ENCODE results near the gene ABLIM1. TPM values are rescaled to one million over a fixed set of nuclear protein-coding genes. Genes with fewer than 3 reads are reported as not detected.

Gene ABLIM1
- total and polyA plus RNA-seq, 10 donors: 11.0 to 59.4 (median 38.7) TPM

DNA sequence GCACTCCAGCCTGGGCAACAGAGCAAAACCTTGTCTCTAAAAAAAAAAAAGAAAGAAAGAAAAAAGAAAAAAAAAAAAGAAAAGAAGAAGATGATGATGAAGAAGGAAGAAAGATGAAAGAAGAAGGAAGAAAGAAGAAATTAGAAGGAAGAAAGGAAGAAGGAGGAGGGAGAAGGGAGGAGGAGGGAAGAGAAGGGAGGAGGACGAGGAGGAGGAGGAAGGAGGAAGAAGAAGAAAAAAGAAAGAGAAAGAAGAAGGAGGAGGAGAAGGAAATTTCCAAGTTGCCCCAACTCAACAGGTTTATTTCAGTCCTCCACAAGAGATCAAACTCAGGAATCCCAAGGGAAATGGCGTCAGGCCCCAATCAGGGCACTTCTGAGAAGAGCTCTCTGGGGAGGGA, 115.7 kb downstream of the ABLIM1 start:
- H3K36me3 ChIP-seq: peaks cover 0 to 7% (median 0%) of the 10 kb centered on the region in 6 donors
- H3K27me3 ChIP-seq (replicated peaks in 1 of 7): no peaks in the 10 kb centered on the region
- peaks cover 20 to 99% (median 65%) of the 10 kb centered on the region in 6 donors for H3K4me1 ChIP-seq
- no peak overlapping the region for H3K4me3 ChIP-seq
- peak overlapping the region in 4 of 8 donors; percentile 64 to 88 (median 72) for H3K27ac ChIP-seq
- intact Hi-C loops (cut with DNase I; ENCODE audit: low total_unique reads): no loop called here
- 75 to 87% (median 81%) methylated on average over 2 of the region's 2 CpGs for WGBS, 5 donors
- TF ChIP-seq CTCF (IDR thresholded peaks at IDR 0.05 in 8 of 11, conservative IDR thresholded peaks at IDR 0.05 in 3 of 11) (no peak), POLR2AphosphoS5 (IDR thresholded peaks at IDR 0.05) (no peak), POLR2A (IDR thresholded peaks at IDR 0.05) (no peak)
- no peak for DNase-seq
- H3K9me3 ChIP-seq: no peaks in the 10 kb centered on the region

GRCh38 chr10:114541797-114542160, 116.3 kb downstream of the ABLIM1 start:
- H3K36me3 ChIP-seq: peaks cover 0 to 7% (median 0%) of the 10 kb centered on the region in 6 donors
- intact Hi-C loops (cut with DNase I; ENCODE audit: low total_unique reads): no loop called here
- peaks cover 20 to 93% (median 65%) of the 10 kb centered on the region in 6 donors for H3K4me1 ChIP-seq
- H3K9me3 ChIP-seq: no peaks in the 10 kb centered on the region
- no peak for DNase-seq
- H3K27ac ChIP-seq: peak overlapping the region in 6 of 8 donors; percentile 22 to 88 (median 67)
- TF ChIP-seq POLR2A (IDR thresholded peaks at IDR 0.05) (no peak), CTCF (IDR thresholded peaks at IDR 0.05 in 8 of 11, conservative IDR thresholded peaks at IDR 0.05 in 3 of 11) (no peak)
- WGBS, 5 donors: 87 to 95% (median 89%) methylated on average over 3 of the region's 3 CpGs
- no peaks in the 10 kb centered on the region for H3K27me3 ChIP-seq (replicated peaks in 1 of 7)
- no peak overlapping the region for H3K4me3 ChIP-seq

DNA sequence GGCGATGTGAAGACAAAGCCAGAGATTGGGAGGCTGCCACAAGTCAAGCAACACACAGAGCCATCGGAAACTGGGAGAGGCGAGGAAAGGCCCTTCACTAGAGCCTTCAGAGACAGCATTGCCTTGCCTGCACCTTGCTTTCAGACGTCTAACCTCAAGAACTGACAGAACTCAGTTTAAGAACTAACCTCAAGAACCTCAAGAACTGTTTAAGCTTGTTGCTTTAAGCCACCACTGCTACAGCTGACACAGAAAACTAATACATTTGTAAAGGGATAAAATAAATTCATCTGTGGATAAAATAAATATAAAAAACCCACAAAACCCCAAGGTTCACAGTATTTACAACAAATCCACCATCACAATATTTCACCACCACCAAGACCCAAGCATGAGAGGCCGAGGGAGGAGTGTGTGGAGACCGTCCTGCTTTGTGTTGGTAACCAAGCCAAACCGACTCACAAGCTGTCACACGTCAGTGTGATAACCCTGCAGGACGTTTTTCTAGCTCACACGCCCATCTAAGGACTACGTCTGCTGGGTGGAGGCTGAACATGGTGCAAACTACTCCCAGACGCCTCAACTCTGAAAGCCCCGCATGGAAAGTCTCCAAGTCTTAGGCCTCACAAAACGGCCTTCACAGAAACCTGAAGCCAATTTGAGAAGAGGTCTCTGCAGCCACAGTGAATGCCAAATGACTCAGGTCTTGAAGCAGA, 116.8 kb downstream of the ABLIM1 start:
- peaks cover 0 to 7% (median 0%) of the 10 kb centered on the region in 6 donors for H3K36me3 ChIP-seq
- no peak overlapping the region for H3K4me3 ChIP-seq
- TF ChIP-seq POLR2AphosphoS5 (IDR thresholded peaks at IDR 0.05) (peak in 1 of 3 donors; percentile 53), CTCF (IDR thresholded peaks at IDR 0.05 in 8 of 11, conservative IDR thresholded peaks at IDR 0.05 in 3 of 11) (no peak)
- H3K27ac ChIP-seq: peak overlapping the region in 7 of 8 donors; percentile 22 to 88 (median 64)
- DNase-seq: no peak
- no peaks in the 10 kb centered on the region for H3K9me3 ChIP-seq
- intact Hi-C loops (cut with DNase I; ENCODE audit: low total_unique reads): no loop called here
- 51 to 70% (median 60%) methylated on average over 14 of the region's 14 CpGs for WGBS, 5 donors
- H3K4me1 ChIP-seq: peaks cover 20 to 88% (median 65%) of the 10 kb centered on the region in 6 donors
- no peaks in the 10 kb centered on the region for H3K27me3 ChIP-seq (replicated peaks in 1 of 7)

- intact Hi-C loops (cut with DNase I; ENCODE audit: low total_unique reads): no loop called here
- Histone ChIP-seq H3K27ac (peak overlapping the region in 3 of 8 donors; percentile 70 to 88 (median 73)), H3K9me3 (no peaks in the 10 kb centered on the region), H3K4me1 (peaks cover 20 to 78% (median 62%) of the 10 kb centered on the region in 6 donors), H3K27me3 (replicated peaks in 1 of 7) (no peaks in the 10 kb centered on the region), H3K36me3 (peaks cover 0 to 7% (median 0%) of the 10 kb centered on the region in 6 donors), H3K4me3 (no peak overlapping the region)
- no peak for TF ChIP-seq CTCF (IDR thresholded peaks at IDR 0.05 in 8 of 11, conservative IDR thresholded peaks at IDR 0.05 in 3 of 11)
- TF ChIP-seq POLR2A (IDR thresholded peaks at IDR 0.05): no peak
- TF ChIP-seq POLR2AphosphoS5 (IDR thresholded peaks at IDR 0.05): no peak
- WGBS, 5 donors: 68 to 82% (median 78%) methylated on average over 8 of the region's 8 CpGs
- no peak for DNase-seq
Observed at GRCh38 chr10:114540236-114540635, 117.8 kb downstream of the ABLIM1 start.
